ENCODE results near the gene DNAJC18. TPM values are rescaled to one million over a fixed set of nuclear protein-coding genes. Genes with fewer than 3 reads are reported as not detected.
"Not testable (repeated sequence)": the region's sequence is repeated elsewhere in the genome, so short reads cannot be mapped to it uniquely, and the experiment has no call there.

DNAJC18 gene
- total RNA-seq, result 10.6 and 11.5 TPM in 2 replicates
- 13.6 and 14.4 TPM in 2 replicates for polyA plus RNA-seq

- H4K20me1 ChIP-seq (ENCODE audit: insufficient read depth, poor library complexity, severe bottlenecking), result no peaks in the 10 kb centered on the region
- H3K4me2 ChIP-seq, result peak within 1 kb of the TSS; percentile 88
- peak within 1 kb of the TSS; percentile 97 for H2AFZ ChIP-seq
- H3K36me3 ChIP-seq (replicated peaks; ENCODE audit: insufficient read depth, low read depth), result no peaks in the 10 kb centered on the region
- H3K79me2 ChIP-seq, result no peaks in the 10 kb centered on the region
- peaks cover 11% of the 10 kb centered on the region for H3K4me1 ChIP-seq (ENCODE audit: insufficient read depth)
- DNase-seq (ENCODE audit: low spot score), result peak; percentile 95
- no peaks in the 10 kb centered on the region for H3K27me3 ChIP-seq
- TF ChIP-seq EZH2 (IDR thresholded peaks at IDR 0.05; ENCODE audit: borderline replicate concordance) (no peak), CTCF (IDR thresholded peaks at IDR 0.05; ENCODE audit: poor library complexity) (no peak), EZH2phosphoT487 (IDR thresholded peaks at IDR 0.05; ENCODE audit: low read depth, severe bottlenecking, unreplicated experiment) (no peak)
- WGBS (ENCODE audit: low lambda C conversion rate, missing lambda C conversion rate), result 6% methylated on average over 39 of the region's 49 CpGs
- no peaks in the 10 kb centered on the region for H3K9me3 ChIP-seq (ENCODE audit: low read depth)
- peak within 1 kb of the TSS; percentile 90 for H3K4me3 ChIP-seq
- peak within 1 kb of the TSS; percentile 98 for H3K27ac ChIP-seq
- no peaks in the 10 kb centered on the region for H3K9me2 ChIP-seq (replicated peaks; ENCODE audit: insufficient read depth)
Observed at GRCh38 chr5:139439013-139439903, at the start of gene DNAJC18. TSS of gene DNAJC18 (minus strand) at chr5:139439525. CDS start at chr5:139439445, 80 bp downstream.

- Histone ChIP-seq H3K79me2 (no peaks in the 10 kb centered on the region), H3K4me3 (no peak overlapping the region), H3K4me2 (no peak overlapping the region), H3K4me1 (ENCODE audit: insufficient read depth) (no peaks in the 10 kb centered on the region), H3K27me3 (no peaks in the 10 kb centered on the region), H3K9me3 (ENCODE audit: low read depth) (no peaks in the 10 kb centered on the region), H3K9me2 (replicated peaks; ENCODE audit: insufficient read depth) (no peaks in the 10 kb centered on the region), H4K20me1 (ENCODE audit: insufficient read depth, poor library complexity, severe bottlenecking) (no peaks in the 10 kb centered on the region), H3K36me3 (replicated peaks; ENCODE audit: insufficient read depth, low read depth) (no peaks in the 10 kb centered on the region), H3K27ac (no peak overlapping the region), H2AFZ (no peak overlapping the region)
- DNase-seq (ENCODE audit: low spot score), result no peak
- 79% methylated on average over 3 of the region's 3 CpGs for WGBS (ENCODE audit: low lambda C conversion rate, missing lambda C conversion rate)
- TF ChIP-seq CTCF (IDR thresholded peaks at IDR 0.05; ENCODE audit: poor library complexity) (no peak), EZH2 (IDR thresholded peaks at IDR 0.05; ENCODE audit: borderline replicate concordance) (no peak), EZH2phosphoT487 (IDR thresholded peaks at IDR 0.05; ENCODE audit: low read depth, severe bottlenecking, unreplicated experiment) (no peak)
Observed at GRCh38 chr5:139488260-139488659, 48.9 kb upstream of the DNAJC18 start.

GRCh38 chr5:139486201-139486600 is 46.9 kb upstream of the DNAJC18 start:
- Histone ChIP-seq H3K79me2 (no peaks in the 10 kb centered on the region), H3K9me2 (replicated peaks; ENCODE audit: insufficient read depth) (no peaks in the 10 kb centered on the region), H2AFZ (no peak overlapping the region), H3K4me2 (no peak overlapping the region), H3K4me1 (ENCODE audit: insufficient read depth) (peaks cover 9% of the 10 kb centered on the region), H3K27ac (no peak overlapping the region), H4K20me1 (ENCODE audit: insufficient read depth, poor library complexity, severe bottlenecking) (no peaks in the 10 kb centered on the region), H3K27me3 (no peaks in the 10 kb centered on the region), H3K36me3 (replicated peaks; ENCODE audit: insufficient read depth, low read depth) (no peaks in the 10 kb centered on the region), H3K9me3 (ENCODE audit: low read depth) (no peaks in the 10 kb centered on the region), H3K4me3 (no peak overlapping the region)
- TF ChIP-seq CTCF (IDR thresholded peaks at IDR 0.05; ENCODE audit: poor library complexity), result no peak
- TF ChIP-seq EZH2phosphoT487 (IDR thresholded peaks at IDR 0.05; ENCODE audit: low read depth, severe bottlenecking, unreplicated experiment), result no peak
- TF ChIP-seq EZH2 (IDR thresholded peaks at IDR 0.05; ENCODE audit: borderline replicate concordance), result no peak
- DNase-seq (ENCODE audit: low spot score), result no peak
- 64% methylated on average over 7 of the region's 7 CpGs for WGBS (ENCODE audit: low lambda C conversion rate, missing lambda C conversion rate)

GRCh38 chr5:139482890-139483208 is 43.5 kb upstream of the DNAJC18 start:
- not testable (repeated sequence) for H3K9me3 ChIP-seq (ENCODE audit: low read depth); H3K36me3 ChIP-seq (replicated peaks; ENCODE audit: insufficient read depth, low read depth); H2AFZ ChIP-seq; DNase-seq (ENCODE audit: low spot score); H3K27me3 ChIP-seq; H4K20me1 ChIP-seq (ENCODE audit: insufficient read depth, poor library complexity, severe bottlenecking); H3K4me3 ChIP-seq; H3K4me2 ChIP-seq; H3K79me2 ChIP-seq; H3K9me2 ChIP-seq (replicated peaks; ENCODE audit: insufficient read depth)
- Histone ChIP-seq H3K4me1 (ENCODE audit: insufficient read depth) (peaks cover 17% of the 10 kb centered on the region), H3K27ac (peak overlapping the region; percentile 97)
- 79% methylated on average over 6 of the region's 6 CpGs for WGBS (ENCODE audit: low lambda C conversion rate, missing lambda C conversion rate)

Data from hepatocyte (in vitro differentiated cells).